ENCODE measurements around the gene PRR22.

The PRR22 gene
- long read RNA-seq, result 0 reads

- no peak for DNase-seq (ENCODE audit: low read depth in 1 of 2, low spot score in 1 of 2)
- Histone ChIP-seq H3K4me3 (replicated peaks; ENCODE audit: insufficient read depth, low read length) (no peak within 1 kb of the TSS), H3K27me3 (ENCODE audit: insufficient read depth, poor library complexity, severe bottlenecking) (no peaks in the 10 kb centered on the region), H3K27ac (replicated peaks) (no peak within 1 kb of the TSS)
- TF ChIP-seq REST (IDR thresholded peaks at IDR 0.05; ENCODE audit: insufficient replicate concordance, low read depth) (no peak), POLR2AphosphoS5 (IDR thresholded peaks at IDR 0.05; ENCODE audit: low read depth) (no peak)
Observed at GRCh38 chr19:5784581-5785147, at the start of gene PRR22. PRR22 (minus strand) TSS chr19:5784746; CDS start chr19:5784660, 86 bp downstream.

DNA sequence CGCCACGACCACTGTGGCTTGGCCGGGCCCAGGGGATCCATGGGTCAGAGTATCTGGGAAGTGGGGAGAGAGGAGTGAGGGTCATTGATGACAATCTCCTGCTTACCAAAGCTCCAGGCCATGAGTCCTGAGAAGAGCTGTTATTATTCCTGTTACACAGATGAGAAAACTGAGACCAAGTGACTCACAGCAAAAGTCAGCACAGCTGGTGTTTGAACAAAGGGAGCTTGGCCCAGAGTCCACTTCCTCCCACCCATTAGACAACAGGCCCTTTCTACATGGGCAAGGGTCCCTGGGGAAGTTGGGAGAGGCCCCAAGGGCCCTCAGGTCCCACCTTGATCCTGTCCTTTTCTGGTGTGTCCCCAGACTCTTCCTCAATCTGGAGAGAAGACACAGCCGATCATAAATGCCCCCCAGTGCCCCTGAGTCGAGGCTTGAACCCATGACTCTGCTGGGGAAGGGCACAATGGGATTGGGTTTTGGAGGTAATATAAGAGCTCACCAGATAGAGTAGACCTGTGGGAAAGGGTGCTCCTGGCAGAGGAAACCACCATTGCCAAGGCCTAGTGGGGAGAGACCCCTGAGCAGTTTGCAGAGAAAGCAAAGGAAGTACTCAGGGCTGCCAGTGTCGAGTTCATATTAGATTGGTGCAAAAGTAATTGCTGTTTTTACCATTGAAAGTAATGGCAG, 48.1 kb upstream of the PRR22 start:
- TF ChIP-seq CTCF (IDR thresholded peaks at IDR 0.05; ENCODE audit: insufficient read depth, low read length) (no peak), REST (IDR thresholded peaks at IDR 0.05; ENCODE audit: insufficient replicate concordance, low read depth) (no peak), POLR2AphosphoS5 (IDR thresholded peaks at IDR 0.05; ENCODE audit: low read depth) (no peak), SPI1 (IDR thresholded peaks at IDR 0.05; ENCODE audit: borderline replicate concordance, low read depth) (no peak), GABPA (IDR thresholded peaks at IDR 0.05; ENCODE audit: low read depth) (no peak)
- H3K4me3 ChIP-seq (replicated peaks; ENCODE audit: insufficient read depth, low read length), result no peak overlapping the region
- no peak overlapping the region for H3K27ac ChIP-seq (replicated peaks)
- H3K27me3 ChIP-seq (ENCODE audit: insufficient read depth, poor library complexity, severe bottlenecking), result no peaks in the 10 kb centered on the region
- no peak for DNase-seq (ENCODE audit: low read depth in 1 of 2, low spot score in 1 of 2)

GRCh38 chr19:5832061-5832460, 47.5 kb upstream of the PRR22 start:
- TF ChIP-seq POLR2AphosphoS5 (IDR thresholded peaks at IDR 0.05; ENCODE audit: low read depth) (no peak), CTCF (IDR thresholded peaks at IDR 0.05; ENCODE audit: insufficient read depth, low read length) (no peak), SPI1 (IDR thresholded peaks at IDR 0.05; ENCODE audit: borderline replicate concordance, low read depth) (no peak), REST (IDR thresholded peaks at IDR 0.05; ENCODE audit: insufficient replicate concordance, low read depth) (no peak), GABPA (IDR thresholded peaks at IDR 0.05; ENCODE audit: low read depth) (no peak)

More at GRCh38 chr19:5832061-5832460, 47.5 kb upstream of the PRR22 start:
- Histone ChIP-seq H3K27ac (replicated peaks) (no peak overlapping the region), H3K4me3 (replicated peaks; ENCODE audit: insufficient read depth, low read length) (no peak overlapping the region), H3K27me3 (ENCODE audit: insufficient read depth, poor library complexity, severe bottlenecking) (no peaks in the 10 kb centered on the region)
- no peak for DNase-seq (ENCODE audit: low read depth in 1 of 2, low spot score in 1 of 2)

Data from HL-60 (cell line).